Measurements from ENCODE around the gene LAMTOR3.

DNA sequence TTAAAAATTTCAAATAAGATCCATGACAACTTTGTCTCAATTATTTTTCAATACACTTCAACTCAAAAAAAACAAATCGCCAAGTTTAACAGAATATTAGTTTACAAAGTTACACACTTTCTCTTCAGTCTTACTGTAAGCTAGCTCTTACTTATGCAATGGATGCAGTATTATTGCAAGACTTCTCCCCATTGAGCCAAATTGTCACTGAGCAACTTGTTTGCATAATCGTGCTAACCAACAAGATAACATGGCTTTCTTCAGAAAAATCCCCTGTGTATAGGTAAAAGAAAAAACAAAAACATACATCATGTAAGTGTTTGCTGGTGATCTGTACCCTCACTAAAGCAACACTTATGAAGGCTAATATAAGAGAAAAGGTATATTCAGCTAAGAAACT lies 33.3 kb upstream of the LAMTOR3 start:
- TF ChIP-seq CTCF (IDR thresholded peaks at IDR 0.05) (no peak), POLR2A (IDR thresholded peaks at IDR 0.05) (no peak)

Data from body of pancreas (tissue), 4 donors.